ENCODE measurements around the gene GSTM4. TPM values are rescaled to one million over a fixed set of nuclear protein-coding genes. Genes with fewer than 3 reads are reported as not detected.

The GSTM4 gene
- total RNA-seq, 1 experiment from 2014 or later, result 188 TPM

DNA sequence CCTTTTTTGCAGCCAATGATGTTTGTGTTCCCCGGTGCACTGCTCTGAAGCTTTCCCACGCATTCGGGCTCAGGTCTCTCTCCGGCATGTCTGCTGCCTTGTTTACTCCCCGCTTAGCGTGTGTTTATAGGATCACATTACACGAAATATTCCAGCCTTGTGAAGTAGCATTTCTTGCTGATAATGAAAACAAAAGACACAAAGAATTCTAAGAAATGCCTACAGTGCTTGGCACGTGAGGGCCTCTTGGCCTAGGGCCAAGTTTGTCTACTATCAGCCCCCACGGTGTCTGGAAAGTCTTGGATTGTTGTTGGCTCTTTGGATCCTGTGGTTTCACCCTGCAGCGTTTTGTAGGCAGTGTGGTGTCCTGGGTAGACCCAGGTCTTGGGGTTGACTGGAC is 11.2 kb upstream of the GSTM4 start:
- BruUV-seq (replicated peaks), result no TSS peak
- H3K4me1 ChIP-seq (ENCODE audit: insufficient read depth, low read length, poor library complexity, severe bottlenecking), result peaks cover 25% of the 10 kb centered on the region
- POLR2A ChIA-PET (ENCODE audit: low non-redundant PET), result no interaction called here
- intact Hi-C loops (cut with micrococcal nuclease; ENCODE audit: unreplicated experiment), result loop anchor here (5.0 kb wide), 3 partner anchors 97 to 343 kb away; partner anchors contain the start of gene GNAI3
- no peak overlapping the region for H3K4me3 ChIP-seq (ENCODE audit: low read depth, low read length, poor library complexity, severe bottlenecking)
- H3K27ac ChIP-seq (ENCODE audit: low read depth, low read length, poor library complexity, severe bottlenecking), result no peak overlapping the region
- CTCF ChIA-PET, result no interaction called here
- no peak for DNase-seq (ENCODE audit: low spot score)
- H3K27me3 ChIP-seq (replicated peaks; ENCODE audit: insufficient read depth, low read depth, low read length, poor library complexity), result no peaks in the 10 kb centered on the region
- TF ChIP-seq, protein P1, sequence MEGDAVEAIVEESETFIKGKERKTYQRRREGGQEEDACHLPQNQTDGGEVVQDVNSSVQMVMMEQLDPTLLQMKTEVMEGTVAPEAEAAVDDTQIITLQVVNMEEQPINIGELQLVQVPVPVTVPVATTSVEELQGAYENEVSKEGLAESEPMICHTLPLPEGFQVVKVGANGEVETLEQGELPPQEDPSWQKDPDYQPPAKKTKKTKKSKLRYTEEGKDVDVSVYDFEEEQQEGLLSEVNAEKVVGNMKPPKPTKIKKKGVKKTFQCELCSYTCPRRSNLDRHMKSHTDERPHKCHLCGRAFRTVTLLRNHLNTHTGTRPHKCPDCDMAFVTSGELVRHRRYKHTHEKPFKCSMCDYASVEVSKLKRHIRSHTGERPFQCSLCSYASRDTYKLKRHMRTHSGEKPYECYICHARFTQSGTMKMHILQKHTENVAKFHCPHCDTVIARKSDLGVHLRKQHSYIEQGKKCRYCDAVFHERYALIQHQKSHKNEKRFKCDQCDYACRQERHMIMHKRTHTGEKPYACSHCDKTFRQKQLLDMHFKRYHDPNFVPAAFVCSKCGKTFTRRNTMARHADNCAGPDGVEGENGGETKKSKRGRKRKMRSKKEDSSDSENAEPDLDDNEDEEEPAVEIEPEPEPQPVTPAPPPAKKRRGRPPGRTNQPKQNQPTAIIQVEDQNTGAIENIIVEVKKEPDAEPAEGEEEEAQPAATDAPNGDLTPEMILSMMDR (conservative IDR thresholded peaks at IDR 0.05; ENCODE audit: low read depth, low read length), result no peak
- no peak for TF ChIP-seq EZH2 (IDR thresholded peaks at IDR 0.05; ENCODE audit: borderline replicate concordance, low read depth, low read length, poor library complexity, severe bottlenecking)
- H3K9me3 ChIP-seq (ENCODE audit: low read depth, low read length, poor library complexity, severe bottlenecking), result no peaks in the 10 kb centered on the region
- H3K36me3 ChIP-seq (ENCODE audit: insufficient read depth, low read length, poor library complexity, severe bottlenecking), result no peaks in the 10 kb centered on the region

GRCh38 chr1:109649491-109649914 is 6.4 kb upstream of the GSTM4 start:
- DNase-seq (ENCODE audit: low spot score), result peak; percentile 58
- CTCF ChIA-PET, result interaction anchor here (0.6 to 4.7 kb wide), 6 partner anchors 9 to 163 kb away, joined by 3 to 35 read pairs (median 4); partner anchors contain the start of genes GNAI3 and GSTM1
- Histone ChIP-seq H3K27ac (ENCODE audit: low read depth, low read length, poor library complexity, severe bottlenecking) (peak overlapping the region; percentile 84), H3K4me3 (ENCODE audit: low read depth, low read length, poor library complexity, severe bottlenecking) (no peak overlapping the region), H3K9me3 (ENCODE audit: low read depth, low read length, poor library complexity, severe bottlenecking) (no peaks in the 10 kb centered on the region), H3K27me3 (replicated peaks; ENCODE audit: insufficient read depth, low read depth, low read length, poor library complexity) (no peaks in the 10 kb centered on the region), H3K36me3 (ENCODE audit: insufficient read depth, low read length, poor library complexity, severe bottlenecking) (no peaks in the 10 kb centered on the region), H3K4me1 (ENCODE audit: insufficient read depth, low read length, poor library complexity, severe bottlenecking) (peaks cover 51% of the 10 kb centered on the region)
- no TSS peak for BruUV-seq (replicated peaks)
- TF ChIP-seq, protein P1 (conservative IDR thresholded peaks at IDR 0.05; ENCODE audit: low read depth, low read length), result peak; percentile 58; the same call in 1 of the 2 replicates
- no peak for TF ChIP-seq EZH2 (IDR thresholded peaks at IDR 0.05; ENCODE audit: borderline replicate concordance, low read depth, low read length, poor library complexity, severe bottlenecking)
- POLR2A ChIA-PET (ENCODE audit: low non-redundant PET), result interaction anchor here (0.7 kb wide), 1 partner anchor 75 kb away, joined by 3 read pairs; no protein-coding TSS in a partner anchor
- intact Hi-C loops (cut with micrococcal nuclease; ENCODE audit: unreplicated experiment), result no loop called here

- H3K4me1 ChIP-seq (ENCODE audit: insufficient read depth, low read length, poor library complexity, severe bottlenecking), result peaks cover 59% of the 10 kb centered on the region
- intact Hi-C loops (cut with micrococcal nuclease; ENCODE audit: unreplicated experiment), result no loop called here
- no peak for DNase-seq (ENCODE audit: low spot score)
- no peak overlapping the region for H3K4me3 ChIP-seq (ENCODE audit: low read depth, low read length, poor library complexity, severe bottlenecking)
- ChIA-PET POLR2A (ENCODE audit: low non-redundant PET) (no interaction called here), CTCF (interaction anchor here (1.6 to 4.7 kb wide), 3 partner anchors 10 to 102 kb away, joined by 3 to 35 read pairs (median 5); partner anchors contain the start of gene GNAI3)
- no TSS peak for BruUV-seq (replicated peaks)
- no peak for TF ChIP-seq EZH2 (IDR thresholded peaks at IDR 0.05; ENCODE audit: borderline replicate concordance, low read depth, low read length, poor library complexity, severe bottlenecking)
- TF ChIP-seq, protein P1 (conservative IDR thresholded peaks at IDR 0.05; ENCODE audit: low read depth, low read length), result no peak
- no peaks in the 10 kb centered on the region for H3K27me3 ChIP-seq (replicated peaks; ENCODE audit: insufficient read depth, low read depth, low read length, poor library complexity)
- no peaks in the 10 kb centered on the region for H3K9me3 ChIP-seq (ENCODE audit: low read depth, low read length, poor library complexity, severe bottlenecking)
- peak overlapping the region; percentile 84 for H3K27ac ChIP-seq (ENCODE audit: low read depth, low read length, poor library complexity, severe bottlenecking)
- H3K36me3 ChIP-seq (ENCODE audit: insufficient read depth, low read length, poor library complexity, severe bottlenecking), result no peaks in the 10 kb centered on the region
These were observed 5.3 kb upstream of the GSTM4 start for GRCh38 chr1:109650609-109651008.

Measured in A673 (cell line).